GM19043 (cell line): ENCODE data around the gene CNN1.
A peak's percentile ranks its signal among the peaks of the same experiment; 100 is the strongest.
"Not testable (repeated sequence)": the region's sequence is repeated elsewhere in the genome, so short reads cannot be mapped to it uniquely, and the experiment has no call there.

ENCODE experiments used
- ATAC-seq: cut with Tn5 transposase; IDR thresholded peaks from one replicate; pipeline ENCODE4 v1.9.1; 2021; ENCODE audit warnings: low read depth; ENCODE audit not compliant: unreplicated experiment

CNN1 gene

DNA sequence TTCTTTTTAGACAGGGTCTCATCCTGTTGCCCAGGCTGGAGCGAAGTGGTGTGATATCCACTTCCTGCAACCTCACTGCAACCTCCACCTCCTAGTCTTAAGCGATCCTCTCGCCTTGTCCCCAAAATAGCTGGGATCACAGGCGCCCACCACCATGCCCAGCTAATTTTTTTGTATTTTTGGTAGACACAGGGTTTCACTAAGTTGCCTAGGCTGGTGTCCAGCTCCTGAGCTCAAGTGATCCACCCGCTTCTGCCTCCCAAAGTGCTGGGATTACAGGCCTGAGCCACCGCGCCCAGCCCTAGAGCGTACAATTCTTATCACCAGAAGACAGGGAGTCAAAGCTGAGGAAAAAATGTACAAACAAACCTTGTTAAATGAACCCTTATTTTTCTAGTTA lies 24.9 kb downstream of the CNN1 start:
- ATAC-seq = no peak

GRCh38 chr19:11564082-11564807 lies 25.6 kb downstream of the CNN1 start:
- ATAC-seq = not testable (repeated sequence)

- ATAC-seq = not testable (repeated sequence)
Measured at GRCh38 chr19:11565649-11565980, 27.0 kb downstream of the CNN1 start.

GRCh38 chr19:11566164-11566563 lies 27.5 kb downstream of the CNN1 start:
- ATAC-seq = no peak

- no peak for ATAC-seq
Measured at GRCh38 chr19:11570039-11570462, 31.4 kb downstream of the CNN1 start.

- ATAC-seq = not testable (repeated sequence)
Measured at GRCh38 chr19:11573354-11573753, 34.7 kb downstream of the CNN1 start.

DNA sequence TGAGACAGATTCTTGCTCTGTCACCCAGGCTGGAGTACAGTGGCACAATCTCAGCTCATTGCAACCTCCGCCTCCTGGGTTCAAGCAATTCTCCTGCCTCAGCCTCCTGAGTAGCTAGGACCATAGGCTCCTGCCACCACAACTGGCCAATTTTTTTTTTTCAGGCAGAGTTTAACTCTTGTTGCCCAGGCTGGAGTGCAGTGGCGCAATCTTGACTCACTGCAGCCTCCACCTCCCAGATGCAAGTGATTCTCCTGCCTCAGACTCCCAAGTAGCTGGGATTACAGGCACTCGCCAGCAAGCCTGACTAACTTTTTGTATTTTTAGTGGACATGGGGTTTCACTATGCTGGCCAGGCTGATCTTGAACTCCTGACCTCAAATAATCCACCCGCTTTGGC lies 35.1 kb downstream of the CNN1 start:
- not testable (repeated sequence) for ATAC-seq

GRCh38 chr19:11574689-11575088 lies 36.0 kb downstream of the CNN1 start:
- no peak for ATAC-seq

GRCh38 chr19:11576227-11576626 lies 37.6 kb downstream of the CNN1 start:
- no peak for ATAC-seq

DNA sequence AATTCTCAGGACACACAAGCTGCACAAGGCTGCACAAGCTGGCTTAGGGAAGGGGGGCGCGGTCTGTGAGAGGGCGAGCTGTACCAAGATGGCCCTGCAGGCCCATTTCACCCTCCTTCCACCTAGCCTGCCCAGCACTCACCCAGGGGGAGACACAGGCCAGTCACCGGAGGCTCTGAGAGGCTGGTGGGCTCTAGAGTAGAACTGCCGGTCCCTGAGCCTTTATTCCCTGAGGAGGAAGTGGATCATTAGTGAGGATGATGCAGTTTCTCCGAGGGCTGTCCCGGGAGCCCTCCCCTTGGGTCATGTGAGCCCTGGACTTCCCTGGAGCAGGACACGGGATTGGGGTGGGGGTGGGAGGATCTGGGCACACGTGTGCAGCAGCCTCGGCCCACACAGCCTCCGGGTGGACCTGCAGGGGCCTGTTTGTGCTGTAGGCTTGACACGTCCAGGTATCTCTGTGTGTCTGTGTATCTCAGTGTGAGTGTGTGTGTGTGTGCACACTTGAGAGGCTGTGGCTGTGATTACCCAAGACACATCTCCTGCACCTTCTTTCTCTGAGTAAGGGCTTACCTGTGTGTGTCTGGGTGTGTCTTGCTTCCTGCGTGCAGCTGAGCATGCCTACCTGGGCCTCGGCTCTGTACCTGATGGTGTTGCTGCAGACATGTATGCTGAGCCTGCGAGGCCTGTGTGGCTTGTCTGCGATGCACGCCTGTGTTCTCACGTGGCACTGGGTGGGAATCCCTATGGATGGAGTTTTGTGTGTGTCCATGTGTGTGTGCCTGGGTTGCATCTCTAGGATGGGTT lies 39.0 kb downstream of the CNN1 start, which contains the start of gene ACP5:
Gene ACP5, minus strand, starts transcription at position 195 of the 807 bp plus-strand sequence. CDS start 328 bp downstream, outside the sequence.
- no peak for ATAC-seq

- no peak for ATAC-seq
Measured at GRCh38 chr19:11578258-11579142, 39.8 kb downstream of the CNN1 start.

DNA sequence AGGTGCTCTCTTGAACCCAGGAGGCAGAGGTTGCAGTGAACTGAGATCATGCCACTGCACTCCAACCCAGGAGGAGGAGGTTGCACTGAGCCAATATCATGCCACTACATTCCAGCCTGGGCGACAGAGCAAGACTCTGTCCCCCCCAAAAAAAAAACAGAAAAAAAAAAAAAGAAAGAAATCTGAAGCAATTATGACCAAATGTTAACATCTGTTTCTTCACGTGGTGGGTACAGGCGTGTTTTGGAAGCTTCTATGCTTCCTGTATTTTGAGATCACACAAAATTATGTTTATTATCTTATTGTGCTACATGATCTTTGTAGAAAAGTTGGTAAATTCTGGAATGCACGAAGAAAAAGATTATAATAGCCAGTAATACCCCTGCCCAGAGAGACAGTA lies 41.5 kb downstream of the CNN1 start:
- ATAC-seq = no peak

DNA sequence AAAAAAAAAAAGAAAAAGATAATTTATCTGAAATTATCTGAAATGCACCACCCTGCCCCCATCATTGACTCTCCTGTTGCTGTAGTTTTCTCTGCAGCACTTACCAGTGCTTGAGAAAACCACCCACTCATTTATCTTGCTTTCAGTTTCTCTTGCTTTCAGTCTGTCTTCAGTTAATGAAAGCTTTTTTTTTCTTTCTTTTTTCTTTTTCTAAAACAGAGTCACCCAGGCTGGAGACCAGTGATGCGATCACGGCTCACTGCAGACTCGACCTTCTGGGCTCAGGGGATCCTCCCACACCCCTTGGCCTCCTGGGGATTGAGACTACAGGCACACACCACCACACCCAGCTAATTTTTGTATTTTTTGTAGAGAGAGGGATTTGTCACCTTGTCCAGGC lies 43.1 kb downstream of the CNN1 start:
- ATAC-seq = no peak

DNA sequence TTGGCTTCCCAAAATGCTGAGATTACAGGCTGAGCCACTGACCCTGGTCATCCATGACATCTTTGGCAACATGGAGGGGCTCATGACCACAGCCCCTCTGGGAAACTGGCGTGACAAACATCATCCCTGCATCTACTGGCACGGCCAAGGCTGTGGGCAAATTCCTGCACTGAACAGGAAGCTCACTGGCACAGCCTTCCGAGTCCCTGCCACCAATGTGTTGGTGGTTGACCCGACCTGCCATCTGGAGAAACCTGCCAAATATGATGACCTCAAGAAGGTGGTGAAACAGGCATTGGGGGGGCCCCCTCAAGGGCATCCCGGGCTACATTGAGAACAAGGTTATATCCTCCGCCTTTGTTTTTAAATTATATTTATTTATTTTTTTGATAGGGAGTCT lies 47.7 kb downstream of the CNN1 start:
- no peak for ATAC-seq

DNA sequence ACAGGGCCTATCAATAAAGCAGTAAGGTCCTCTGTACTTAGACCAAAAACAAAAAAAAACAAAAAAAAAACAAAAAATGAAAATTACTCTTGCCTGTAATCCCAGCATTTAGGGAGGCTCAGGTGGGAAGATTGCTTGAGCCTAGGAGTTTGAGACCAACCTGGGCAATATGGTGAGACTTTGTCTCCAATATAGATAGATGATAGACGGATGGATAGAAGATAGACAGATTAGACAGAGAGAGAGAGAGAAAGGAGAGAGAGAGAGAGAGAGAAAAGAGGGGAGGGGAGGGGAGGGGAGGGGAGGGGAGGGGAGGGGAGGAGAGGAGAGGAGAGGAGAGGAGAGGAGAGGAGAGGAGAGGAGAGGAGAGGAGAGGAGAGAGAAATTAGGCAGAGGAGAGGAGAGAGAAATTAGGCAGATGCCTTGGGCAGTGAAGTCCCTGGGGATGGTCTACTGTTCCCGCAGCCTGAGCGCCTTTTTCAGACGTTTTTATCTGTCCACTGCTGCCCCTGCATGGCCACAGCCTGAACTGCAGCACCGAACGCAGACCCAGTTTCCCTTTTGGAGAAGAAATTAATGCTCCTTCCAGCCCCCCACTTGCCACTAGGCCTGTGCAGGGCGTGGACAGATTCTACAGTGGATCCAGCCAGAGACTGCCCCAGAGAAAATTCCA lies 48.8 kb downstream of the CNN1 start:
- no peak for ATAC-seq

- no peak for ATAC-seq
Measured at GRCh38 chr19:11587975-11588631, 49.5 kb downstream of the CNN1 start.

DNA sequence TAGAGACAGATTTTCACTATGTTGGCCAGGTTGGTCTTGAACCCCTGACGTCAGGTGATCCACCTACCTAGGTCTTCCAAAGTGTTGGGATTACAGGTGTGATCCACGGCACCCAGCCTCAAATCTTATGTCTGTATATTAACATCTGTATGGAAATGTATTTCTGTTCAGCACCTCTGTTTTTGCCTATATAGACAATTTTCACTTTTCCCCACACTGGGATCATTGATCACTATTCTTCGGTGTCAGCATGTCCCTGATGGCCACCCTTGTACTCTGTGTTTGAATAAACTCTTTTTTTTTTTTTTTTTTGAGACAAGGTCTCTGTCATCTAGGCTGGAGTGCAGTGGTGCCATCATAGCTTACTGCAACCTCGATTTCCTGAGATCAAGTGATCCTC lies 55.4 kb downstream of the CNN1 start:
- no peak for ATAC-seq

- no peak for ATAC-seq
Measured at GRCh38 chr19:11596156-11596555, 57.5 kb downstream of the CNN1 start.

DNA sequence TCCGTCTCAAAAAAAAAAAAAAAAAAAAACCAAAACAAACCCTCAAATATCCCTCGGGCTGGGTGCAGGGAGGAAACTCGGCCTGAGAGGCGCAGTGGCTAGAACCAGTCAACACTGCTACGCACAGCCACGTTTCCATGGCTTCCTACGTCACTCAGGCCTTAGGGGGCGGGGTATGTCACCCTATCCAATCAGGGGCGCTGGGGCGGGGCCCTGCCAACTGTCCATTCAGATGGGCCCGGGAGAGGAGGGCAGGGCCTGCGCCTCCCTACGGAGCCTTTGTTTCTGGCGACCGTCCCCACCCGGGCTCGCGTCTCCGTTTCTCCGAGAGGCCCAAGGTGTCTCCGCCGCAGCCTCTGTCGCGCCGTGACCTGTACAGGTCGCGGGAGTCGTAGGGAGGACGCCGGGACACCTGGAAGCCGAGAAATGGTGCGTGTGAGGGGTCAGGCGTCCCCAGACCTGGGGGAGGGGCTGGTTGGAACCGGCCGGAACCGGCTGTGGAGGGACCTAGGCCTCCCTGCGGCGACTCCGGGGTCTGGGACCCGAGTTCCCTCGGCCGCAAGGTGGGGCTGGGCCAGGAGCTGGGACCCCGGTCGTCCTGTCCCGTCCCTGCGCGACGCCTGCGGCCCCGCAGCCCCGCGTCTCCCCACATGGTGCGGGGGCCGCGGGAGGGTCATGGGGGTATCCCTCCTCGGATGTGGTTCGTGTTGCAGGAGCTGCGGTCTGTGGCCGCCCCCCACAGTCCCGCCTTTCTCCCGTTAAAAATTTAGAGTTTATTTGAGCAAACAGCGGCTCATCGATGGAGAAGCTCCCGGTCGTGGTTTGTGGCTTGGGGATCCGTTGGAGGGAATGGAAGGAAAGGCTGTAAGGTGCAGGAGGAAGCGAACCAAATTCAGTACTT lies 58.8 kb downstream of the CNN1 start, which contains the start of gene ZNF627:
Gene ZNF627, plus strand, starts transcription at position 282 of the 901 bp plus-strand sequence. Its CDS starts 145 bp downstream, at position 427.
- ATAC-seq = peak; percentile 91
